HG02870 (cell line): ENCODE measurements around the gene TBX2.
"Not testable (repeated sequence)": the region's sequence is repeated elsewhere in the genome, so short reads cannot be mapped to it uniquely, and the experiment has no call there.

Source experiments
- ATAC-seq: cut with Tn5 transposase; IDR thresholded peaks from one replicate; pipeline ENCODE4 v1.9.1; 2021; ENCODE audit warnings: mild to moderate bottlenecking, moderate library complexity; ENCODE audit not compliant: unreplicated experiment

The TBX2 gene

DNA sequence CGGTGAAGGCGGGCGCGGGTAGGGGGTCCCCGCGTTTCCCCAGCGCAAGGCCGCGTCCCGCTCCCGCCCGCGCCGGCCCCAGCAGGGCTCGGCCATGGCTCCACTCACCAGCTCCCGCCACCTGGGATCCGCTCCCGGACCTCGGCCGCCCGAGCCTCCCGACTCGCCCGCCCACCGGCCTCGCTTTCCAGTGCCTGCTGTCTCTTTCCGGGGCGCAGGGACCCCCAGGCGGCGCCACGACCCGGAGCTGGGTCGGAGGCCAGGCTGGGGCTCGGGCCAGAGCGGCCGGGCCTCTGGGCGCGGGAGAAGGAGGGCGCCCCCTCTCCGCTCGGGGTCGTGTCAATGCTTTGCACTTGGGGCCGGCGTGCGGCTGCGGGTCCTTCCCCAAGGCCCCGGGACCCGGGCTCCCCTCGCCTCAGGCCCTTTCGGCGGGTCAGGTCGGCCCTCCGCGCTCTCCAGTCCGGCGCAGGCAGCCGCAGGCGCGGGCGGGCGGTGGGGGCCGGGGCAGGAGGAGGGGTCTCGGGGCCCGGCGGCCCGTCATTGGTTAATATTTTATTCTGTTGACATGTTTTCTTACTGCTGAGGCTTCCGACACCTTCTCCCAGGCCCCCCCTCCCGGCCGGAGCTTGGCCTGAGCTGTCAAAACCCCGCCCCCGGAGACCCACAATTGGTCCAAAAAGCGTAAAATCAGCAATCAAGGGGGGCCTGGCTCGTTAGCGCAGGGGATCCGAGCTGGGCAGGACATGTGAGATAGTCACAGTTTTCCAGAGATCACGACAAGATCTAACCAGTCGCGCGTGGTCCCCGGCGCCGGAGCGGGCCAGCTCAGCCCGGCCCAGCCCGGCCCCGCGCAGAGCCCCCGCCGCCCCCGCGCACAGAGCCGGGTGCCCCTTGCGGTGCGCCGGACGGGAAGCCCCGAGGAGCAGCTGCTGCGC, at the start of gene TBX2:
TBX2 (plus strand) TSS at position 713 of the 935 bp plus-strand sequence. CDS start 334 bp downstream, outside the sequence.
- ATAC-seq = no peak

DNA sequence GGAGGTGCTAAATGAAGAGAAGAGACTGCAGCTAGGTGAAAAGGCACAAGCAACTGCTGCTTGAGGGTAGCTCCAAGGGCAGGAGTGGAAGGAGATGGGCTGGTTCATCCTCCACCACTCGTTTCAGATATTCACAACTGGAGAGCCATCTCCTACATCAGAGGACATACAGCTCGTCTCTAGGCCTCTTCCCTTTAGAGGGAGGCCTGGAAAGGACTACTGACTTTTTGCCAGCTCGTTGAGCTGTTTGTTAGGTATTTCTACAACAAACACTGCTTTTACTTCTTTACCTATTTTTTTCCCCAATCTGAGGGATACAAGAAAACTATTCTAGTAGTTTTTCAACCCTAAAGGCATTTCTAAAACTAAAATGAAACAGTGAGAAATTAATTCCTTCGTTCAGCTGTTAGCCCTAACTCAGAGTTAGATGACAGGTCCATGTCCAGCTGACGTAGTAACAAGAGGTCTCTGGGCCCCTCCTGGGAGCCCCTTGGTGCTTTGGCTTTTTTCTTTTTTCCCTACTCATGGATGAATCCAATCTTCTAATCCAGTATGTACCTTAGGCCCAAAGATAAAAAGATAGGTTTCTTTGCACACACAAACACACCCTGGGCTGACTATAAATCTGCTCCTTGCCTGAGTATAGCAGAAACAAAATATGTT, 47.8 kb upstream of the TBX2 start:
- no peak for ATAC-seq

DNA sequence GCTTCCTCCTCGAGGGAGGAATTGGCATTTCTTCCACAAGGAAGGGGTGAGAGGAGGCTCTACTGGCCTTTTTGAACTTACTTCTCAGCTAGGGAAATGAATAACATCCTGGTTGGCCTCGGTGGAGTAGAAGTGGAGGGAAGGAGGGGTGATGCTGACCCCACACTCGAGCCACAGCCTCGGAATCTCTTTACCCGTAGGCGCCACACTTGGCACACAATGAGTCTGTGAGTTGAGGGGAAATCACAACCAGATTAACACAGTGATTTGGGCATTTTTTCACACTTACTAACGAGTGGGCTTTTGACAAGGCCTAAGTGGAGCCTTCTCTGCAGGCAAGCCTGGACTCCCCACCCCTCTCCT, 47.3 kb upstream of the TBX2 start:
- no peak for ATAC-seq

DNA sequence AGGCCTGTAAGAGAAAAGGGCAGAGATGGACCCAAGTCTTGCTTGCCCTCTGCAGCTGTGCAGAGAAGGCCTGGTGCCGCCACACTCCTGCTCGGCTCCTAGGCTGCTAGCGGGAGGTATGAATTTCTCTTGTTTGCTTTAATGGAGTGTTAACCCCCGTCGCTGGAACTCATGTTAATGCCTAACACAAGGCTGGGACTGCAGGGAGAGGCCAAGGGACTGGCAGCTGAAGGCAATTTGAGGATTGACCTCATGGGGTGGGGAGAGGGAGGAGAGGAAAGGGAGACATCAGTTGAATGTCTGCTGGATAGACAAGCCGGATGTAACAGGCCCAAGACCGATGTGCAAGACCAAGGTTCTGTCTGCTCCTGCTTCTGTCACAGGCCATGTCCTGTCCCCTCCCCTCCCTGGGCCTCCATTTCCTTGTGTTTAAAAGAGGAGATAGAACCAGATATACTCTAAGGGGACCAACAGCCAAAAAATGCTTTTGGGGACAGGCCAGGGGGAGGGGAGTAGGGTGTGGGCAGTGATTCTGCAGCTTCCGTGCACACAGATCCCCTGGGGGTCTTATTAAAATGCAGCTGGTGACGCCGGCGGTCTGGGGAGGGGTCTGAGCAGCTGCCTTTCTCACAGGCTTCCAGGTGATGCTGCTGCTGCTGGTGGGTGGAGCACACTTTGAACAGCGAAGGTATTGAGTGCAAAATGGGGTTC, 46.7 kb upstream of the TBX2 start:
- no peak for ATAC-seq

DNA sequence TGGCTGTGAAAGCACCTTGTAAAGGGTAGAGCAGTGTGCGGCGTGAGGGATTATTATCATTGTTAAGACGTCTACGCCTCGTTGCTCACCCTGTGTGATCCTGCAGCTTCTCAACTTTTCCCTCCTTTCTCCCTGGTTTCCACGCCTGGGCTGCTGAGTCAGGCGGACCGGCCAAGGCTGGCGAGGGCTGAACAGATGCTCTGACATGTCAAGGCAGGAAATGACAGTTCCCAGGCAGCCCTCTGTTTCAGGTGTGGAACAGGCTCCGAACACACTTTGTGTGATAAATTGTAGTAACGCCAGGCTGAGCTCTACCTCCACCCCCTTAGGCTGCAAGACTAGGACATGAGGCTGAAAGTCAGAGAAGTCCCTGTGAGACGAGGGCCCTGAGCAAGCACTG, 46.0 kb upstream of the TBX2 start:
- no peak for ATAC-seq

DNA sequence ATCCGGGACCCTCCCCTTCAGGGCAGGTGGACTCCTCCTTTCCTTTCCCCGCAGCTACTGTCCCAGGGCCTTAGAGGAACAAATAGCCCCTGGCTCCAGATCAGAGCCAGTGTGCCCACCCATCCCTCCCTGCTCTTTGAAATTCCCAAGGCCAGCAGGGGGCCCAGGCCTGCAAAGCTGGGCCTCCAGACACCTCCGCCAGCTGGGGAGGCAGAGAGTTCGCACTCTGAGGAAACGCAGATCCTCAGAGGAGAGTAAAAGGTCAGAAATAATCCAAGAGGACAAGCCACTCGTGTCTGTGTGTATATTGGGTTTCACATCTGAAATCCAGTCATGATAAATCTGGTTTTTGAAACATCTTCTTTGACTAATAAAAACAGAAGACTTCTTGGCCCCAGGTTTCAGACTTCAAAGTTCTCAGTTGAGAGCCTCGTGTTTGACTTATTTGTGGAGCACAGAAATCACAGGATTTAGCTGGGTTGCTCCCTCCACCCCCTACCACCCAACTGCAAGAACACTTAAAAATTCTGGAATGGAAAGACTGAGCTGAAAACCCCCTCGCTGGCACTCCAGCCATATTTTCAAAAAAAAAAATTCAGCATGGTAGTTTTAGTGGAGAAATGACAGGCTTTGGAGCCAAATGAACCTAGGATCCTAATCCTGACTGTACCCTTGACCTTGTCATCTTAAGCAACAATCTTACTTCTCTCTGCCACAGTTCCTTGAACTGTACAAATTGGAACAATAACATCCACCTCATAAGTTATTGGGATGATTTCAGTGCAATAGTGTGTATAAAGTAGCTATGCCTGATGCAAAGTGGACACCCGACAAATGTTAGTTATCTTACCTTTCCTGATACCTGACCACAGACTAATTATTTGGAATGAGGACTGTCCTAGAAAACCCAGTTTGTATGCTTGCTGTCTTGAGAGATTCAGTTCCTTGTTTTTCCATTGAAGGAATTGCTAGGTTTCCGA, 44.5 kb upstream of the TBX2 start:
- ATAC-seq = no peak

DNA sequence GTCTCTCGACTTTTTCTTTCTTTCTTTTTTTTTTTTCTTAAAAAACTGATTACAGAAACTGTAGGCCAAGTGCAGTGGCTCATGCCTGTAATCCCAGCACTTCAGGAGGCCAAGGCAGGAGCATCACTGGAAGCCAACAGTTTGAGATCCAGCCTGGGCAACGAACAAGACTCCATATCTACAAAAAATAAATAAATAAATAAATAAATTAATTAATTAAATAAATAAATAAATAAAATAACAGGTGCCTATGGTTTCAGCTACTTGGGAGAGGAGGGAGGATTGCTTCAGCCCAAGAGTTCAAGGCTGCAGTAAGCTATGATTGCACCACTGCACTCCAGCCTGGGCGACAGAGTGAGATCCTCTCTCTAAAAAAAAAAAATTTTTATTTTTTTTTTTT, 42.6 kb upstream of the TBX2 start:
- ATAC-seq = not testable (repeated sequence)

DNA sequence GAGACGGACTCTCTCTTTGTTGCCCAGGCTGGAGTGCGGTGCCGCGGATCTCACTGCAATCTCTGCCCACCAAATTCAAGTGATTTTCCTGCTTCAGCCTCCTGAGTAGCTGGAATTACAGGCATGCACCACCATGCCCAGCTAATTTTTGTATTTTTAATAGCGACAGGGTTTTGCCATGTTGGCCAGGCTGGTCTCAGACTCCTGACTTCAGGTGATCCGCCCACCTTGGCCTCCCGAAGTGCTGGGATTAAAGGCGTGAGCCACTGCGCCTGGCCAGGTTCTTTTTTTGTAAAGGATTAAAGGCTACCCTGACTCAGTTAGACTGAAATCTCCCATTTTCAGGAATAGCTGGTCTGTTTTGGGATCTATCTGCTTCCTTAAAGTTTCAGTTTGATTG, 40.1 kb upstream of the TBX2 start:
- ATAC-seq = not testable (repeated sequence)

DNA sequence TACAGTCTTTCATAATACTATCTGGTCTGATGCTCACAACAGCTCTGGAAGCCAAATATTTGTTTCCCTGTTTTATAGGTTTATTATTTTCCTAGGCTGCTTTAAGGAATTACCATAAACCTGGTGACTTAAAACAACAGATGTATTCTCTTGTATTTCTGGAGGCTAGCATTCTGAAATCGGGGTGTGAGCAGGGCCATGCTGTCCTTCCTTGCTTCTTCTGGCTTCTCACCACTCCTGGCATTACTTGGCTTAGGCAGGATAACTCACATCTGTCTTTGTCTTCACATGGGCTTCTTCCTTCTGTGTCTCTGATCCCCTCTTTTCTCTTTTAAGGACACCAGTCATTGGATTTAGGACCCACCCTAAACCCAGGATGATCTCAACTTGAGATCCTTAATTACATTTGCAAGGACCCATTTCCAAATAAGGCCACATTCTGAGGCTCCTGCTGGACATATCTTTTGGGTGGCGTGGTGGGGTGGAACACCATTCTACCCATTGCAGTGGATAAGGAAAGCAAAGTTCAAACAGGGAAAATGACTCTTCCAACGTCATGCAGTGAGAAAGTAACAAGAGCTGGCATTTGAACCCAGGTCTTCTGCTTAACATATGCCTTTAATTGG, 39.2 kb upstream of the TBX2 start:
- ATAC-seq = no peak

DNA sequence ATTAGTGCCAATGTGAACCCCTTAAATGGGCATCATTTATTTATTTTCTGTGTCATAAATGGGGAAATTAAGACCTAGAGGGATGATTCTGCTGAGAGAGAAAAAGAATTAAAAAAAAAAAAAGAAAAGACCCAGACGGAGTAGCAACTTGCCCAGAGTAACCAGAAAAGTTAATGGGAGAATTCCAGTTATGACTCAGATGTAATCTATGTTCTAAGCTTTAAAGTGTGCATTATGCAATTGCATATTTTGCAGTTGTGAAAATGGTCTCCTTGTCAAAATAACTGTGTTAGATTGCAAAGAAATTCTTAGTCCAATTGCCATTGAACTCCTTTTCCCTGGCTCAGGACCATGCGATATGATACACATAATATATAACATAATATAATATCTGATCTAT, 38.6 kb upstream of the TBX2 start:
- no peak for ATAC-seq

DNA sequence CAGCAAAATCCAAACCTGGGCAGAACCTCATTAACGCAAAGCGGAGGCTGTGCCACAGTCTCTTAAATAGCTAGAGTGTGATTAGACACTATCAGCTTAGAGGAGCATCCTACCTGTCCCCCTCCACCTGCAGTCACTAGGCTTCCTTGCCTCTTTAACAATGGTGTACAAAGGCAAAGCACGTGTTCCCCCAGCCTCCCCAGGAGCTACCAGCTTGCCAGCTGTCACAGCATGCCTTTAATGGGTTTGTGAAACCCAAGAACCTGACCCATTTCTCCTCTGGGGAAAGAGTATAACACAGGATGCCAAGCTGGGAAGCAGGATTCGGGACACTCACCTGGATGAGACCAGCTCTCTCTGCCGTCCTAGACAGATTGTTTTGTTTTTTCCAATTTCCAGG, 37.2 kb upstream of the TBX2 start:
- ATAC-seq = no peak

DNA sequence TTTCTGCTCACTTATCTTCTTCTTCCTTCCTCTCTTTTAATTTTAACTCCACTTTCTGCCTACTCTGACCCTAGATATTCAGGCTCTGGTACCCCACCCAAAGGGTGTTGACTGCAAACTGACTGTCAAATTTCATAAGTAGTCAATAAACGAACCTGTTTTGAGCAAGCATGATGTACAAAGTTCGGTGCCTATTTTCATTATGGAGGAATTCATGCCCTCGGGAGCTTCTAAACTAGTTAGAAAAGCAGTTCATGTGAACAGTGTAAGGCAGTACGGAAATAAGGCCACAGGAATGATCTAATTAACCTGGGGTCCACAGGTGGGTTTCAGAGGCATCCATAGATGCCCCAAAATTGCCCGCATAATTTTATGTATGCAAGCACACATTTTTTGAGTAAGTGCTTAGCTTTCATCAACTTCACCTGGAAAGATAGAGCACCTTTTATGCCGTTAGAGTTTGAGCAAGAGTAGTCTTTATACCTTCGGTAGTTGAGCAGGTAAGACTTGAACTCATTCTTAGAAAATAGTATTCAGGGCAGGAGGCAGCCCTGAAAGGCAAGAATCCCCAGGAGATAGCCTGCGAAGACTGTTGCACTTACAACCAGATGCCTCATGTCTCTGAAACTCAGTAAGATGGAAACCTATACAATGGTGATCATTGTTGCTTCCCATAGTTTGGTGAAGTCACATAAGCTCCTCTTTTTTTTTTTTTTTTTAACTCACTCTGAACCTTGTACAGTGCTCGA, 36.6 kb upstream of the TBX2 start:
- no peak for ATAC-seq

DNA sequence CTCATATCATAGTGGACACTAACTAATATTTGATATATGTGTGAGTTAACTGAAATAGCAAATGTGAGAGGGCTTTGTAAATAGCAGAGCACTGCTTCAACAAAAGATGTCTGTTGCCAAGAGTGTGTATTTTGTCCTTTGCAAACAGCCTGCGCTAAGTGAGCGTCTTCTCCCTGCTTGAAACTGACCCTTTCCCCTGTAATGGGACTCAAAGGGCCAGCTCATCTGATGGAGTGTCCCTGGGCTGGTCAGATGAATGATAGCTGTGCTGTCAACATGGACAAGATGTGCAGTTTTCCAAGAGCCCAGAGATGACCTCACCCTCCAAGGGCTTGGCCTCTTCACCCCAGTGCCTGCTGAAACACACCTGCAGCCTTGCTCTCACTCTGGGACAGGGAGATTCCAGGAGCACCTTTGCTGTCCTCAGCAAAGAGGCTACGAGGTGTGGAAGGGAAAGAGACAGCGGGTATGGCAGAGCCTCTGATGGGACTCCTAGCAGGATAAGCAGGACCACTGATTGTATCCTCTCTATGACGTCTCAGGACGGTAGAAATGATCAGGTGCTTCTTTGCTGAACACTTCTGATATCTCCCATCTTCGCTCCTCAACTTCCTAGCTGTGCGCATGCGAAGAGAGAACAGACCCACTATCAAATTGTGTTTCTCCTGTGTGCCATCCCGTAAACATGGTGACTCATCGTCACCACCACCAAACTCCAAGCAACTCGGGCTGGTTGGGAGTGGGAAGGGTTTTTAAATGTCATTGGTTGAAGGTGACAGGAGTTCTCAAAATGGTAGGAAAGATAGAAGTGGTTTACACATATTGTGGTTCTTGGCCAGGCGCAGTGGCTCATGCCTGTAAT, 35.8 kb upstream of the TBX2 start:
- ATAC-seq = no peak

DNA sequence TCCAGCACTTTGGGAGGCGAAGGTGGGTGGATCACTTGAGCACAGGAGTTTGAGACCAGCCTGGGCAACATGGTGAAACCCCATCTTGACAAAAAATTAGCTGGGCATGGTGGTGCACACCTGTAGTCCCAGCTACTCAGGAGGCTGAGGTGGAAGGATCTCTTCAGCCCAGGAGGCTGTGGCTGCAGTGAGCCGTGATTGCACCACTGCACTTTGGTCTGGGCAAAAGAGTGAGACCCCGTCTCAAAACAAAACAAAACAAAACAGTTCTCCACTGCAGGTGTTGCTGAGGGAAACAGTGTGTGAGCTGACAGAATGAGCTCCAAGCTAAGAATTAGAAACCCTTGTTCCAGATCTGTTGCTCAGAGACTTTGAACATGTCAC, 35.2 kb upstream of the TBX2 start:
- ATAC-seq = no peak

DNA sequence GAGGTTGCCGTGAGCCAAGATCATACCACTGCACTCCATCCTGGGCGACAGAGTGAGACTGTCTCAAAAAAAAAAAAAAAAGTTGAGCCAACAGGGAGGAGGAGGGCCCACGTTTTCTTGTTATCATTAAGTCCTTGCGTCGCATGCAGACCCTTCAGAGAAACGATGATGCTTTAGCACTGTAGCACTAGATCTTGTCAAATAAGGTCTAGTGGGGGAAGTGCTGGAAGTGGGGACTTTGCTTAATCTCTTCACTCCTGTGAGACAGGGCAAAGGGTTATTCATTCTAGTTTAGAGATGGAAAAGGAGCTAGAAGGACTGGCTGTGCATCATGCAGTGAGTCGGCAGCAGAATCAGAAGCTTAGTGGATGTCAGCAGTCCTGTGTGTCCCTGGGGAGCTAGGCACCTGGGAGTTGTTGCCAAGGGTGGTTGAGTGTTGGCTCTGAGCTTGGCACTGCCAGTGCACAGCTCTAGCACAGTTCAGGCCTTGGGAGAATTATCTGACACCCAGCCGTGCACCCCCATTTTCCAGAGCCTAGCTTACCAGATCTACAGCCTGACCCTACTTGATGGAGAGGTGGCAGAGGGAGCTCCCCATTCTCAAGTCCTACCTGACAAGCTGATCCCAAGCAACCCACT, 33.4 kb upstream of the TBX2 start:
- ATAC-seq = no peak

DNA sequence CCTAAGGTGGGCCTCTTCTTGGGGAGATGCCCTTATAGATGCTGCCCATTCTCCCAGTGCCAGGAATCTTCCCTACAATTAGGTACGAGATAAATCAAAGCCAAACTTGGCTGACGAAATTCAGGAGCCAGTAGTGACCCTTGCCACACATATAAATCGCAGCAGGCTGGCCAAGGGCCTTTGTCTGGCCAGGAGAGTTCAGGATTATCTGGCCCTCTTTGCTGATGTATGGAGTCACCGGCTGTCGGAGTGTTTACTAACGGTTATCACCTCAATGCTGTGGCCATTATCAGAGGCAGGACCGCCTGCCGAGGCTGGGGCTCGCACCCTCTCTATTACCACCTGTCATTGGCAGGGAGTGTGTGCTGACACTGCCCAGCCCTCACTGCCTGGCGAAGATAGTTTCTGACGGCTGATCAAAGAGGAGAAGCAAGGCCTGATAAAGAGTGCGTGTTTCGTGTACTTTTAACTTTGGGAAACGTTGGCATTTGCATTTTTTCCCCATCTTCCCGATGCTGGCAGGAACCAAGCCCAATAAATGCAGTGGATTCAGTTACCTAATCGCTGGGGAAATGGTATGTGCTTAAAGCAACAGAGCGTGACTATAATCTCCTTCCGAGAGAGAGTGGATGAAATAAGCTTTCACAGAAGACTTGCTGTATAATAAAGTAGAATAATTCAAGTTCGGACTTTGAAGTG, 32.8 kb upstream of the TBX2 start:
- no peak for ATAC-seq

DNA sequence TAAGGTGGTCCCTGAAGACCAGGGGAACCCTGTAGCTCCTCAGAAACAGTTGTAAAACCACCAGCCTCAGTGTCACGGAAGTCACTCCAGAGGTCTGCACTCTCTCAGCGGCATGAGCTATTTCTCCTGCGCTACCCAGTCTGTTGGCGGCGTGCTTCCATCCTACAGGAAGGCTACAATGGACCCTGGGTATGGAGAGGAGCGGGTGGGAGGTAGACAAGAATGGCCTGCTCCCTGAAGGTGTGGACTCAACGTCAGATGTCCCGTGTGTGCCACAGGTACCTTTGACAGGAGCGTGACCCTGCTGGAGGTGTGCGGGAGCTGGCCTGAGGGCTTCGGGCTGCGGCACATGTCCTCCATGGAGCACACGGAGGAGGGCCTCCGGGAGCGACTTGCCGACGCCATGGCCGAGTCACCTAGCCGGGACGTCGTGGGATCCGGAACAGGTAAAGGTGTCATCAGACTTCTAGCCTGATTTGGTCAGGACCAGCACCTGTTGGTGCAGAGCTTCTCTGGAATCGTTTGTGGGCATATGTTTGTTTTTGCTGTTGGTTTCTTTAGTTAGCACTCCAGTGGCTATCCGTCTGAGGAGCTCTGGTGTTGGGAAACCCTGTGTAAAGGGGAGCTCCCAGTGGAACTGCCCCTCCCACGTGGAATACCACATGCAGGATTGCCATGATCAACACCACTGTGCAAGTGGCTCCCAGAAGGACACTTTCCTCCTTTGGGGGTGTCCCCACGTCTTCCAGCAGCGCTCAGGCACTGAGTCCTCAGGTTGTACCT, 31.4 kb upstream of the TBX2 start:
- no peak for ATAC-seq
